HEK293 (cell line): Measurements from ENCODE around the gene PLEKHA6.

ENCODE experiments used
- CTCF ChIA-PET: fragments of 350-600 bp; formaldehyde crosslinking; extraction: SDS; loops from one replicate; lab custom pipeline; 2021; ENCODE audit warnings: antibody characterized with exemption; lab: Yijun Ruan, JAX
- POLR2A ChIA-PET: fragments of 300-600 bp; formaldehyde crosslinking; extraction: SDS; loops from one replicate; lab custom pipeline; 2020; ENCODE audit warnings: antibody characterized with exemption, inconsistent platforms; lab: Yijun Ruan, JAX
- H3K27ac ChIP-seq: fragments of 200-500 bp; sonication (Bioruptor generic); 2 replicates; pipeline ENCODE4 v1.5.1; 2014; ENCODE audit warnings: low read depth, low read length, control low read depth, inconsistent platforms; ENCODE audit errors: extremely low read depth
- H3K36me3 ChIP-seq, 2 experiments: fragments of 200-500 bp in 1 of 2; sonication (Bioruptor generic) in 1 of 2; 1 replicate in 1 of 2; 2 replicates in 1 of 2; pipeline ENCODE4 v1.5.1; 2014 to 2017; ENCODE audit warnings: inconsistent platforms in 2 of 2, low read length in 2 of 2; ENCODE audit not compliant: control insufficient read depth in 2 of 2, insufficient read depth in 1 of 2
- H3K4me1 ChIP-seq: fragments of 200-500 bp; sonication (Bioruptor generic); 2 replicates; pipeline ENCODE4 v1.5.1; 2014; ENCODE audit warnings: mild to moderate bottlenecking, low read length, inconsistent platforms; ENCODE audit not compliant: control insufficient read depth, insufficient read depth
- H3K4me3 ChIP-seq: 2 replicates; pipeline ENCODE4 v1.5.1; 2011; ENCODE audit warnings: low read depth, mild to moderate bottlenecking, control low read depth, low read length, moderate library complexity
- H3K9me3 ChIP-seq: fragments of 200-500 bp; sonication (Bioruptor generic); 2 replicates; pipeline ENCODE4 v1.5.1; 2014; ENCODE audit warnings: low read depth, low read length, inconsistent platforms; ENCODE audit not compliant: control insufficient read depth, insufficient read depth
- BCL11A ChIP-seq: fragments of 450-650 bp; formaldehyde crosslinking; IDR thresholded peaks from 2 replicates; pipeline ENCODE4 v1.5.1; 2016; ENCODE audit warnings: low read depth, missing biosample characterization, missing genetic modification characterization
- INSM2 ChIP-seq: fragments of 450-650 bp; formaldehyde crosslinking; IDR thresholded peaks from 2 replicates; pipeline ENCODE4 v1.5.1; 2016; ENCODE audit warnings: missing biosample characterization, missing genetic modification characterization
- KLF16 ChIP-seq: fragments of 450-650 bp; formaldehyde crosslinking; IDR thresholded peaks from 2 replicates; pipeline ENCODE4 v1.5.1; 2017; ENCODE audit warnings: missing biosample characterization, missing genetic modification characterization
- RBAK ChIP-seq: fragments of 450-650 bp; formaldehyde crosslinking; IDR thresholded peaks from 2 replicates; pipeline ENCODE4 v1.5.1; 2016; ENCODE audit warnings: missing biosample characterization, missing genetic modification characterization
- SALL2 ChIP-seq: fragments of 450-650 bp; formaldehyde crosslinking; IDR thresholded peaks from 2 replicates; pipeline ENCODE4 v1.5.0; 2017; ENCODE audit warnings: missing biosample characterization, mild to moderate bottlenecking, missing genetic modification characterization, borderline replicate concordance
- SCRT2 ChIP-seq: fragments of 450-650 bp; formaldehyde crosslinking; IDR thresholded peaks from 2 replicates; pipeline ENCODE4 v1.5.1; 2016; ENCODE audit warnings: missing biosample characterization, missing genetic modification characterization
- ZFP3 ChIP-seq: fragments of 450-650 bp; formaldehyde crosslinking; IDR thresholded peaks from 2 replicates; pipeline ENCODE4 v1.5.1; 2016; ENCODE audit warnings: low read depth, missing biosample characterization, missing genetic modification characterization
- ZNF112 ChIP-seq: fragments of 450-650 bp; formaldehyde crosslinking; IDR thresholded peaks from 2 replicates; pipeline ENCODE4 v1.5.0; 2017; ENCODE audit warnings: missing biosample characterization, missing genetic modification characterization
- ZNF133 ChIP-seq: fragments of 450-650 bp; formaldehyde crosslinking; IDR thresholded peaks from 2 replicates; pipeline ENCODE4 v1.5.1; 2016; ENCODE audit warnings: missing biosample characterization, missing genetic modification characterization
- ZNF140 ChIP-seq: fragments of 450-650 bp; formaldehyde crosslinking; IDR thresholded peaks from 2 replicates; pipeline ENCODE4 v1.5.1; 2016; ENCODE audit warnings: missing biosample characterization, missing genetic modification characterization
- ZNF157 ChIP-seq: fragments of 450-650 bp; formaldehyde crosslinking; IDR thresholded peaks from 2 replicates; pipeline ENCODE4 v1.5.1; 2016; ENCODE audit warnings: missing biosample characterization, missing genetic modification characterization
- ZNF169 ChIP-seq: fragments of 450-650 bp; formaldehyde crosslinking; IDR thresholded peaks from 2 replicates; pipeline ENCODE4 v1.5.1; 2016; ENCODE audit warnings: missing biosample characterization, missing genetic modification characterization
- ZNF19 ChIP-seq: fragments of 450-650 bp; formaldehyde crosslinking; IDR thresholded peaks from 2 replicates; pipeline ENCODE4; 2016; ENCODE audit warnings: missing biosample characterization, missing genetic modification characterization, low read depth
- ZNF292 ChIP-seq: fragments of 450-650 bp; formaldehyde crosslinking; IDR thresholded peaks from 2 replicates; pipeline ENCODE4 v1.5.1; 2016; ENCODE audit warnings: low read depth, missing biosample characterization, missing genetic modification characterization, borderline replicate concordance
- ZNF302 ChIP-seq: fragments of 450-650 bp; formaldehyde crosslinking; IDR thresholded peaks from 2 replicates; pipeline ENCODE4 v1.5.1; 2016; ENCODE audit warnings: missing biosample characterization, missing genetic modification characterization, low read depth
- ZNF654 ChIP-seq: fragments of 450-650 bp; formaldehyde crosslinking; IDR thresholded peaks from 2 replicates; pipeline ENCODE4 v1.5.1; 2016; ENCODE audit warnings: low read depth, missing biosample characterization, missing genetic modification characterization
- ZNF830 ChIP-seq: fragments of 450-650 bp; IDR thresholded peaks from 2 replicates; pipeline ENCODE4 v1.5.0; 2018; ENCODE audit warnings: missing biosample characterization, missing genetic modification characterization, low read depth, mild to moderate bottlenecking, moderate library complexity
- TF ChIP-seq, protein P1 (sequence below): fragments of 450-650 bp; formaldehyde crosslinking; IDR thresholded peaks from 2 replicates; pipeline ENCODE4 v1.5.1; 2017; ENCODE audit warnings: missing biosample characterization, missing genetic modification characterization
- TF ChIP-seq, protein P2 (sequence below): fragments of 450-650 bp; formaldehyde crosslinking; IDR thresholded peaks from 2 replicates; pipeline ENCODE4 v1.5.1; 2016; ENCODE audit warnings: missing biosample characterization, missing genetic modification characterization
- TF ChIP-seq, protein P3 (sequence below): fragments of 450-650 bp; formaldehyde crosslinking; IDR thresholded peaks from 2 replicates; pipeline ENCODE4 v1.5.1; 2017; ENCODE audit warnings: missing biosample characterization, missing genetic modification characterization

Gene PLEKHA6

DNA sequence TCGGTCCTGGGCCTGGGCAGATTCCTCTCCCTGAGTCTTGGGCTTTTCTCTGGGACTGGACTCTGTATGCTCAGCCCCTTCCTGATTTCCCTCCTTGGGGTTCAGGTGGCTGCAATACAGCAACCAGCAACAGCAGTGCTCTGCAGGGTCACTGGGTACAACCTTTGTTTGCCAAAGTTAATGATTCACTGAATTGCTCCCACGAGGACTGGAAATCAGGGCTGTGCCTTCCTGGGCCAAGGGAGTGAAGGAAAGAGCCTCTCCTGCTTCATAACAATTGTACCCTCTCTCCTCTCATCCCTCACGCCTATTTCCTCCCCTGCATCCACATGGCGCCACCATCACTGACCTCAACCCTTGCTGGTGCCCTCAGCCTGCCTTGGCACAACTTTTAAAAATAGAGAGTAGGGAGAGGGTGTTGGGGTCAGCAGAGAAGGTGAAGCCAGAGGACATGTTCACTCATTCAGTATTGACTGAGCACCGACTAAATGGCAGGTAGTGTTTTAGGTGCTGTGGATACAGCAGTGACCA is 93.2 kb downstream of the PLEKHA6 start:
- TF ChIP-seq ZNF169 (no peak), ZNF19 (no peak), ZNF133 (tag by site-specific recombination) (no peak), BCL11A (no peak), ZNF140 (tag by site-specific recombination) (no peak), ZNF830 (tag by site-specific recombination) (no peak), ZNF157 (tag by site-specific recombination) (no peak), ZNF112 (tag by site-specific recombination) (no peak), SCRT2 (tag by site-specific recombination) (no peak), SALL2 (tag by site-specific recombination) (no peak), ZFP3 (tag by site-specific recombination) (no peak), RBAK (no peak), ZNF654 (no peak), ZNF302 (no peak), INSM2 (tag by site-specific recombination) (no peak), ZNF292 (tag by site-specific recombination) (no peak), KLF16 (tag by site-specific recombination) (no peak)
- TF ChIP-seq, protein P1, sequence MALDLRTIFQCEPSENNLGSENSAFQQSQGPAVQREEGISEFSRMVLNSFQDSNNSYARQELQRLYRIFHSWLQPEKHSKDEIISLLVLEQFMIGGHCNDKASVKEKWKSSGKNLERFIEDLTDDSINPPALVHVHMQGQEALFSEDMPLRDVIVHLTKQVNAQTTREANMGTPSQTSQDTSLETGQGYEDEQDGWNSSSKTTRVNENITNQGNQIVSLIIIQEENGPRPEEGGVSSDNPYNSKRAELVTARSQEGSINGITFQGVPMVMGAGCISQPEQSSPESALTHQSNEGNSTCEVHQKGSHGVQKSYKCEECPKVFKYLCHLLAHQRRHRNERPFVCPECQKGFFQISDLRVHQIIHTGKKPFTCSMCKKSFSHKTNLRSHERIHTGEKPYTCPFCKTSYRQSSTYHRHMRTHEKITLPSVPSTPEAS (tag by site-specific recombination): no peak
- TF ChIP-seq, protein P2, sequence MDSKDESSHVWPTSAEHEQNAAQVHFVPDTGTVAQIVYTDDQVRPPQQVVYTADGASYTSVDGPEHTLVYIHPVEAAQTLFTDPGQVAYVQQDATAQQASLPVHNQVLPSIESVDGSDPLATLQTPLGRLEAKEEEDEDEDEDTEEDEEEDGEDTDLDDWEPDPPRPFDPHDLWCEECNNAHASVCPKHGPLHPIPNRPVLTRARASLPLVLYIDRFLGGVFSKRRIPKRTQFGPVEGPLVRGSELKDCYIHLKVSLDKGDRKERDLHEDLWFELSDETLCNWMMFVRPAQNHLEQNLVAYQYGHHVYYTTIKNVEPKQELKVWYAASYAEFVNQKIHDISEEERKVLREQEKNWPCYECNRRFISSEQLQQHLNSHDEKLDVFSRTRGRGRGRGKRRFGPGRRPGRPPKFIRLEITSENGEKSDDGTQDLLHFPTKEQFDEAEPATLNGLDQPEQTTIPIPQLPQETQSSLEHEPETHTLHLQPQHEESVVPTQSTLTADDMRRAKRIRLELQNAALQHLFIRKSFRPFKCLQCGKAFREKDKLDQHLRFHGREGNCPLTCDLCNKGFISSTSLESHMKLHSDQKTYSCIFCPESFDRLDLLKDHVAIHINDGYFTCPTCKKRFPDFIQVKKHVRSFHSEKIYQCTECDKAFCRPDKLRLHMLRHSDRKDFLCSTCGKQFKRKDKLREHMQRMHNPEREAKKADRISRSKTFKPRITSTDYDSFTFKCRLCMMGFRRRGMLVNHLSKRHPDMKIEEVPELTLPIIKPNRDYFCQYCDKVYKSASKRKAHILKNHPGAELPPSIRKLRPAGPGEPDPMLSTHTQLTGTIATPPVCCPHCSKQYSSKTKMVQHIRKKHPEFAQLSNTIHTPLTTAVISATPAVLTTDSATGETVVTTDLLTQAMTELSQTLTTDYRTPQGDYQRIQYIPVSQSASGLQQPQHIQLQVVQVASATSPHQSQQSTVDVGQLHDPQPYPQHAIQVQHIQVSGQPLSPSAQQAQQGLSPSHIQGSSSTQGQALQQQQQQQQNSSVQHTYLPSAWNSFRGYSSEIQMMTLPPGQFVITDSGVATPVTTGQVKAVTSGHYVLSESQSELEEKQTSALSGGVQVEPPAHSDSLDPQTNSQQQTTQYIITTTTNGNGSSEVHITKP (tag by site-specific recombination): no peak
- TF ChIP-seq, protein P3, sequence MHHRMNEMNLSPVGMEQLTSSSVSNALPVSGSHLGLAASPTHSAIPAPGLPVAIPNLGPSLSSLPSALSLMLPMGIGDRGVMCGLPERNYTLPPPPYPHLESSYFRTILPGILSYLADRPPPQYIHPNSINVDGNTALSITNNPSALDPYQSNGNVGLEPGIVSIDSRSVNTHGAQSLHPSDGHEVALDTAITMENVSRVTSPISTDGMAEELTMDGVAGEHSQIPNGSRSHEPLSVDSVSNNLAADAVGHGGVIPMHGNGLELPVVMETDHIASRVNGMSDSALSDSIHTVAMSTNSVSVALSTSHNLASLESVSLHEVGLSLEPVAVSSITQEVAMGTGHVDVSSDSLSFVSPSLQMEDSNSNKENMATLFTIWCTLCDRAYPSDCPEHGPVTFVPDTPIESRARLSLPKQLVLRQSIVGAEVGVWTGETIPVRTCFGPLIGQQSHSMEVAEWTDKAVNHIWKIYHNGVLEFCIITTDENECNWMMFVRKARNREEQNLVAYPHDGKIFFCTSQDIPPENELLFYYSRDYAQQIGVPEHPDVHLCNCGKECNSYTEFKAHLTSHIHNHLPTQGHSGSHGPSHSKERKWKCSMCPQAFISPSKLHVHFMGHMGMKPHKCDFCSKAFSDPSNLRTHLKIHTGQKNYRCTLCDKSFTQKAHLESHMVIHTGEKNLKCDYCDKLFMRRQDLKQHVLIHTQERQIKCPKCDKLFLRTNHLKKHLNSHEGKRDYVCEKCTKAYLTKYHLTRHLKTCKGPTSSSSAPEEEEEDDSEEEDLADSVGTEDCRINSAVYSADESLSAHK (tag by site-specific recombination): no peak
- TF ChIP-seq, all 188 proteins: peak for 0
- Histone ChIP-seq H3K9me3 (no peaks in the 10 kb centered on the region), H3K4me1 (no peaks in the 10 kb centered on the region), H3K4me3 (no peak overlapping the region), H3K36me3 (peaks cover 0 to 11% of the 10 kb centered on the region in 2 experiments; a peak in 1 of 3 replicates), H3K27ac (no peak overlapping the region)
- ChIA-PET CTCF (interaction anchor here (3.4 to 3.8 kb wide), 2 partner anchors 8 to 97 kb away, joined by 17 read pairs; no protein-coding TSS in a partner anchor), POLR2A (no interaction called here)
